ENCODE results near the gene CCL28. TPM values are rescaled to one million over a fixed set of nuclear protein-coding genes. Genes with fewer than 3 reads are reported as not detected.

CCL28 gene
- total and polyA plus RNA-seq, 9 of the 15 experiments (the other 6 are each of a cell fraction or from before 2014, with no cell fraction given) = not detected

DNA sequence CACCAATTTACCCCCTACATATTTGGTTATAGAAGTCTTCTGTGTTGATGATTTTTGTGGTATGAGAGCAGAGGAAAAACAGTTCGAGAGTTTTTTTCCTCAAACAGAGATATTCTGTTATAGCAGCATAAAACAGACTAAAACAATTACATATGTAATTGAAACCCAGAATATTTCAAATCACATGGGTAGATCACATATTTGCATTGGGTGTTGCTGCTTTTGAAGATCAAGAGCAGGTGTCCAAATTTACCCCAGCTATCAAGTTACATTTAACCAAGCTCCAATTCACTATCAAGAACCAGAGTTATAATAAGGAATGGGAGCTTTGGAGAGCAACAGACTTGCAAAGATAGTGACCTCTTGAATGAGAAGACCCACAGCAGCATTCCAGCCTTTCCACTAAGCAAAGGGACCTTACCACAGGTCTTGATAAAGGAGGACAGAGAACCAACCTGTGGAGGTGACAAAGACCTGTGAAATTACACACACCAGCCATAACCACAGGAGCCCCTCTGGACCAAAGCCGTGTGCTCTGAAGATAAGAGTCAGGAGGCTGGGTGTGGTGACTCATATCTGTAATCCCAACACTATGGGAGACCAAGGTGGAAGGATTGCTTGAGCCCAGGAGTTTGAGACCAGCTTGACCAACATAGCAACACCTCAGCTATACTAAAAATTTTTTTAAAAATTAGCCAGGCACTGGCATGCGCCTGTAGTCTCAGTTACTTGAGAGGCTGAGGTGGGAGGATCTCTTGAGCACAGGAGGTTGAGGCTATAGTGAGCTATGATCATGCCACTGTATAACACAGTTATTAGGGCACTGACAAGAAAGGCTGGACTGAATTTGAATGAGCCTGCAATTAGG lies 4.0 kb upstream of the CCL28 start (continued):
- TF ChIP-seq, protein P1, sequence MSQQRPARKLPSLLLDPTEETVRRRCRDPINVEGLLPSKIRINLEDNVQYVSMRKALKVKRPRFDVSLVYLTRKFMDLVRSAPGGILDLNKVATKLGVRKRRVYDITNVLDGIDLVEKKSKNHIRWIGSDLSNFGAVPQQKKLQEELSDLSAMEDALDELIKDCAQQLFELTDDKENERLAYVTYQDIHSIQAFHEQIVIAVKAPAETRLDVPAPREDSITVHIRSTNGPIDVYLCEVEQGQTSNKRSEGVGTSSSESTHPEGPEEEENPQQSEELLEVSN (IDR thresholded peaks at IDR 0.05; ENCODE audit: borderline replicate concordance in 1 of 2, extremely low read depth in 1 of 2, insufficient read depth in 1 of 2, insufficient read length in 1 of 2, low read depth in 1 of 2, low read length in 1 of 2, poor library complexity in 1 of 2, severe bottlenecking in 1 of 2) = peak in 1 of 2 experiments; percentile 54
- TF ChIP-seq IFI16 (CRISPR knock-in tag; IDR thresholded peaks at IDR 0.05) = no peak
- no peak for TF ChIP-seq FOXA1 (IDR thresholded peaks at IDR 0.05; ENCODE audit: borderline replicate concordance)
- peak in 1 of 3 experiments; percentile 41 for TF ChIP-seq YY1 (IDR thresholded peaks at IDR 0.05; ENCODE audit: borderline replicate concordance in 1 of 3, control insufficient read depth in 1 of 3, extremely low read depth in 1 of 3, insufficient read depth in 3 of 3, insufficient read length in 1 of 3, insufficient replicate concordance in 2 of 3, low read depth in 1 of 3, low read length in 2 of 3)
- TF ChIP-seq SUPT5H (IDR thresholded peaks at IDR 0.05) = no peak
- TF ChIP-seq GTF2F1 (IDR thresholded peaks at IDR 0.05; ENCODE audit: low read depth, low read length) = no peak
- no peak for TF ChIP-seq HDAC6 (IDR thresholded peaks at IDR 0.05; ENCODE audit: low read depth, low read length)
- TF ChIP-seq ZNF239 (CRISPR knock-in tag; IDR thresholded peaks at IDR 0.05) = no peak
- TF ChIP-seq ZNF408 (CRISPR knock-in tag; IDR thresholded peaks at IDR 0.05; ENCODE audit: low read depth) = no peak
- TF ChIP-seq DACH1 (IDR thresholded peaks at IDR 0.05; ENCODE audit: partially characterized antibody) = no peak
- no peak for TF ChIP-seq NFATC3 (IDR thresholded peaks at IDR 0.05)
- TF ChIP-seq SOX6 (IDR thresholded peaks at IDR 0.05) = peak; percentile 87
- peak; percentile 56 for TF ChIP-seq NEUROD1 (IDR thresholded peaks at IDR 0.05; ENCODE audit: borderline replicate concordance, low read depth, low read length, partially characterized antibody)
- TF ChIP-seq ZNF316 (IDR thresholded peaks at IDR 0.05) = no peak
- no peak for TF ChIP-seq C11orf30 (IDR thresholded peaks at IDR 0.05; ENCODE audit: low read depth)
- TF ChIP-seq, protein P2, sequence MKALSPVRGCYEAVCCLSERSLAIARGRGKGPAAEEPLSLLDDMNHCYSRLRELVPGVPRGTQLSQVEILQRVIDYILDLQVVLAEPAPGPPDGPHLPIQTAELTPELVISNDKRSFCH (CRISPR knock-in tag; IDR thresholded peaks at IDR 0.05) = no peak
- TF ChIP-seq, protein P2 (tag; IDR thresholded peaks at IDR 0.05) = no peak
- TF ChIP-seq ZNF431 (CRISPR knock-in tag; IDR thresholded peaks at IDR 0.05) = no peak
- no peak for TF ChIP-seq SNRNP70 (optimal IDR thresholded peaks at IDR 0.05; ENCODE audit: low read depth, low read length)
- no peak for TF ChIP-seq ELF4 (CRISPR knock-in tag; IDR thresholded peaks at IDR 0.05)
- TF ChIP-seq, protein P3, sequence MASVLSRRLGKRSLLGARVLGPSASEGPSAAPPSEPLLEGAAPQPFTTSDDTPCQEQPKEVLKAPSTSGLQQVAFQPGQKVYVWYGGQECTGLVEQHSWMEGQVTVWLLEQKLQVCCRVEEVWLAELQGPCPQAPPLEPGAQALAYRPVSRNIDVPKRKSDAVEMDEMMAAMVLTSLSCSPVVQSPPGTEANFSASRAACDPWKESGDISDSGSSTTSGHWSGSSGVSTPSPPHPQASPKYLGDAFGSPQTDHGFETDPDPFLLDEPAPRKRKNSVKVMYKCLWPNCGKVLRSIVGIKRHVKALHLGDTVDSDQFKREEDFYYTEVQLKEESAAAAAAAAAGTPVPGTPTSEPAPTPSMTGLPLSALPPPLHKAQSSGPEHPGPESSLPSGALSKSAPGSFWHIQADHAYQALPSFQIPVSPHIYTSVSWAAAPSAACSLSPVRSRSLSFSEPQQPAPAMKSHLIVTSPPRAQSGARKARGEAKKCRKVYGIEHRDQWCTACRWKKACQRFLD (CRISPR knock-in tag; IDR thresholded peaks at IDR 0.05) = no peak
- TF ChIP-seq, protein P4, sequence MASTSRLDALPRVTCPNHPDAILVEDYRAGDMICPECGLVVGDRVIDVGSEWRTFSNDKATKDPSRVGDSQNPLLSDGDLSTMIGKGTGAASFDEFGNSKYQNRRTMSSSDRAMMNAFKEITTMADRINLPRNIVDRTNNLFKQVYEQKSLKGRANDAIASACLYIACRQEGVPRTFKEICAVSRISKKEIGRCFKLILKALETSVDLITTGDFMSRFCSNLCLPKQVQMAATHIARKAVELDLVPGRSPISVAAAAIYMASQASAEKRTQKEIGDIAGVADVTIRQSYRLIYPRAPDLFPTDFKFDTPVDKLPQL (IDR thresholded peaks at IDR 0.05; ENCODE audit: extremely low read depth, insufficient read length) = no peak
- TF ChIP-seq ZNF384 (IDR thresholded peaks at IDR 0.05; ENCODE audit: low read depth, low read length) = no peak
- TF ChIP-seq ZNF445 (CRISPR knock-in tag; IDR thresholded peaks at IDR 0.05; ENCODE audit: low read depth) = no peak
- TF ChIP-seq POLR2AphosphoS2 (IDR thresholded peaks at IDR 0.05; ENCODE audit: low read length) = no peak
- TF ChIP-seq MTF1 (CRISPR knock-in tag; IDR thresholded peaks at IDR 0.05; ENCODE audit: borderline replicate concordance) = no peak
